ENCODE data around the gene MSLN. TPM values are rescaled to one million over a fixed set of nuclear protein-coding genes. Genes with fewer than 3 reads are reported as not detected.

MSLN gene
- total RNA-seq, 1 experiment from 2014 or later: 0.73 TPM

DNA sequence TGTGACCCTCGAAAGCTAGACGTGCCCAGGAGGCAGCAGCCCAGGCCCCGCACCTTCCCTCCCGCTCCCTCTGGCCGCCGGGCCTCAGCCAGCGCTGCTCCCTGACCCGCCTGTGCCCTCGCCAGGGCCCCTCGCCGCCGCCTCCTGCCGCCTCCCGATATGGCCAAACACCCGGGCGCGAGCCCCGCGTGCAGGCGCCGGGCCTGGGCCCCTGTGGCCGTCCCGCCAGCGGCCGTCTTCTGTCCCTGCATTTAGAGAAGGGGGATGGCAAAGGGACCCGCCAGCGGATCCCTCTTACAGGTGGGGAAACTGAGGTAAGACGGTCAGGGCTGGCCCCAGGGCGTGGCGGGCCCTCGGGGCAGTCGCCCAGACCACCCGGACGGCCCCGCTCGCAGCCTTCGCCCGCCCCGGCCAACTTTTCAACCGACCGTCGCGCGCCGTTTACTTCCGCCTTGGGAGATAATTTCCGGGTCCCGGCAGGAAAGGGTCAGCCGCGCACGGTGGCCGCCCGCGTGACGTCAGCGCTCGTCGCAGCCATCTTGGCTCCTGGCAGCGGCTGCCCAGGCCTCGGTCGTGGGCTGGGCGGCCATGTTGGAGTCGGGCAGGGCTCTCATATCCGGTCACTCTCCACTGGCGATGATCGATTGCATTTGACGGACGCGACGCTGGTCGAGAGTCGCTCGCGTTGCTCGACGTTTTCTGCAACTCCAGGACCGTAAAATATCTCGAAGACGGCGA lies 47.0 kb downstream of the MSLN start:
- no peaks in the 10 kb centered on the region for H3K27me3 ChIP-seq (ENCODE audit: low read length)
- CTCF ChIA-PET: no interaction called here

DNA sequence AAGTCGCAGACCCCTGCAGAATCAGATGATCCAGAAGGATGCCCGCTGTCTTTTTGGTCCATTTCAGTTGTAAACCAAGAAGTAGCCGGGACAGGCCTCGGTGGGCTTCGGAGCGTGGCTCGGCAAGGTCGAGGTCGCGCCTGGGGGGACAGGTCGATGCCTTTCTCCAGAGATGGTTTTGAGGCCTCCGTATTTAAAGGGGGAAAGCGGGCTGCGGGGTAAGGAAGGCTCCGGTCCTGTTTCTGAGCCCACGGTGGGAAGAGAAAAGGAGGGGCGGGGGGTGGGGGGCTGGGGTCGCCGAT lies 47.5 kb downstream of the MSLN start:
- ATAC-seq (no peak), DNase-seq (no peak)
- Histone ChIP-seq H3F3A (ENCODE audit: low read length, unreplicated experiment) (no peaks in the 10 kb centered on the region), H2AFZ (ENCODE audit: low read length) (peak overlapping the region; percentile 99), H3K36me3 (ENCODE audit: low read depth, low read length) (no peaks in the 10 kb centered on the region), H3K9ac (ENCODE audit: low read length) (peak overlapping the region; percentile 89), H3K4me3 (ENCODE audit: low read length) (peak overlapping the region; percentile 86), H3K9me3 (ENCODE audit: low read length) (no peaks in the 10 kb centered on the region), H4K20me1 (ENCODE audit: low read length) (no peaks in the 10 kb centered on the region), H3K4me1 (ENCODE audit: insufficient read depth, low read length) (peaks cover 3% of the 10 kb centered on the region; the same call in 1 of the 2 replicates), H3K27ac (ENCODE audit: low read length) (no peak overlapping the region), H3K27me3 (ENCODE audit: low read length) (no peaks in the 10 kb centered on the region), H3K9me2 (replicated peaks; ENCODE audit: low read length) (no peaks in the 10 kb centered on the region), H3K79me2 (ENCODE audit: low read length) (peaks cover 5% of the 10 kb centered on the region), H3K4me2 (ENCODE audit: low read length) (peak overlapping the region; percentile 98)
- no TSS peak for BruUV-seq (replicated peaks)
- intact Hi-C loops (cut with micrococcal nuclease): no loop called here
- CTCF ChIA-PET: no interaction called here
- POLR2A ChIA-PET (ENCODE audit: unreplicated experiment): no interaction called here
- no peak for TF ChIP-seq EZH2phosphoT487 (IDR thresholded peaks at IDR 0.05; ENCODE audit: borderline replicate concordance, low read length)
- TF ChIP-seq, protein P1, sequence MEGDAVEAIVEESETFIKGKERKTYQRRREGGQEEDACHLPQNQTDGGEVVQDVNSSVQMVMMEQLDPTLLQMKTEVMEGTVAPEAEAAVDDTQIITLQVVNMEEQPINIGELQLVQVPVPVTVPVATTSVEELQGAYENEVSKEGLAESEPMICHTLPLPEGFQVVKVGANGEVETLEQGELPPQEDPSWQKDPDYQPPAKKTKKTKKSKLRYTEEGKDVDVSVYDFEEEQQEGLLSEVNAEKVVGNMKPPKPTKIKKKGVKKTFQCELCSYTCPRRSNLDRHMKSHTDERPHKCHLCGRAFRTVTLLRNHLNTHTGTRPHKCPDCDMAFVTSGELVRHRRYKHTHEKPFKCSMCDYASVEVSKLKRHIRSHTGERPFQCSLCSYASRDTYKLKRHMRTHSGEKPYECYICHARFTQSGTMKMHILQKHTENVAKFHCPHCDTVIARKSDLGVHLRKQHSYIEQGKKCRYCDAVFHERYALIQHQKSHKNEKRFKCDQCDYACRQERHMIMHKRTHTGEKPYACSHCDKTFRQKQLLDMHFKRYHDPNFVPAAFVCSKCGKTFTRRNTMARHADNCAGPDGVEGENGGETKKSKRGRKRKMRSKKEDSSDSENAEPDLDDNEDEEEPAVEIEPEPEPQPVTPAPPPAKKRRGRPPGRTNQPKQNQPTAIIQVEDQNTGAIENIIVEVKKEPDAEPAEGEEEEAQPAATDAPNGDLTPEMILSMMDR (conservative IDR thresholded peaks at IDR 0.05; ENCODE audit: low read depth, low read length): no peak
- TF ChIP-seq EZH2 (IDR thresholded peaks at IDR 0.05; ENCODE audit: low read length, unreplicated experiment): no peak

More for the DNA sequence above, 47.0 kb downstream of the MSLN start:
- Histone ChIP-seq H4K20me1 (ENCODE audit: low read length) (no peaks in the 10 kb centered on the region), H3K4me1 (ENCODE audit: insufficient read depth, low read length) (peaks cover 3% of the 10 kb centered on the region; the same call in 1 of the 2 replicates), H3K36me3 (ENCODE audit: low read depth, low read length) (no peaks in the 10 kb centered on the region), H3K9me3 (ENCODE audit: low read length) (no peaks in the 10 kb centered on the region), H3K9ac (ENCODE audit: low read length) (peak overlapping the region; percentile 89), H3K4me3 (ENCODE audit: low read length) (peak overlapping the region; percentile 86), H3K9me2 (replicated peaks; ENCODE audit: low read length) (no peaks in the 10 kb centered on the region), H3K79me2 (ENCODE audit: low read length) (peaks cover 5% of the 10 kb centered on the region), H2AFZ (ENCODE audit: low read length) (peak overlapping the region; percentile 99), H3F3A (ENCODE audit: low read length, unreplicated experiment) (no peaks in the 10 kb centered on the region), H3K4me2 (ENCODE audit: low read length) (peak overlapping the region; percentile 98), H3K27ac (ENCODE audit: low read length) (peak overlapping the region; percentile 52)
- intact Hi-C loops (cut with micrococcal nuclease): no loop called here
- no TSS peak for BruUV-seq (replicated peaks)
- TF ChIP-seq EZH2phosphoT487 (IDR thresholded peaks at IDR 0.05; ENCODE audit: borderline replicate concordance, low read length): no peak
- TF ChIP-seq, protein P1 (conservative IDR thresholded peaks at IDR 0.05; ENCODE audit: low read depth, low read length): no peak
- TF ChIP-seq EZH2 (IDR thresholded peaks at IDR 0.05; ENCODE audit: low read length, unreplicated experiment): no peak
- POLR2A ChIA-PET (ENCODE audit: unreplicated experiment): no interaction called here
- ATAC-seq (peak; percentile 94), DNase-seq (peak; percentile 87)

DNA sequence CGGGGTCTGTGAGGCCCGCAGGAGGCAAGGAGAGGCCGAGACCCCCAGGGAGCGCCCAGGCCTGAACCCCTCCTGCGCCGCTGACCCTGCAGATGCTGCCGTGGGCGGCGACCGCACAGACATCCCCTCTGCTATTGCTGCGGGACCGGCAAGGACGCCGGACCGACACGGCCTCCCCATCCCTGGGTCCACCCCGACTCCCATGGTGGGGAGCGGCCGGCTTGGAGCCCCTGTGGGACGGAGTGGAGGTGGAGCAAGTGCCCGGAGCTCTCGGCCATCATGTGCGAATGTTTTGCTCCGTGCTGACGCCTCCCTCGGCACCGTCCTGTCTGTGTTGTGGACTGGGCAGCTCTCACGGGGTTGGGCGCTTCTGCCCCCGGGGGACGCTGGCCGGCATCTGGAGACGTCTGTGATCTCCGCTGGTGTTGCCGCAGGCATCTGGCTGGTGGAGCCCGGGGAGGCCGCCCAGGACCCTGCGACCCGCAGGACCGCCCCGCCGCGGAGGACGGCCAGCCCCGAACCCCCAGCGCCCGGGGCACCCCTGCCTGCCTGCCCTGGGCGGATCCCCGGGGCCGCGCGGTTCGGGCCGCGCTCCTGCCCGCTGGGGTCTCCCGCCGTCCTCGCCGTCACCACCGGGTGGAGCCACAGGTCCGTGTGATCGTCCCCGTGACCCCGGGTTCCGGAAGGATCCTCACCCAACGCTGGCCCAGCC lies 52.8 kb downstream of the MSLN start:
- Histone ChIP-seq H3K36me3 (ENCODE audit: low read depth, low read length) (no peaks in the 10 kb centered on the region), H3K27ac (ENCODE audit: low read length) (no peak overlapping the region), H3K79me2 (ENCODE audit: low read length) (no peaks in the 10 kb centered on the region), H2AFZ (ENCODE audit: low read length) (peak overlapping the region; percentile 42; the same call in 1 of the 2 replicates), H3K9ac (ENCODE audit: low read length) (no peak overlapping the region), H3K4me2 (ENCODE audit: low read length) (peak overlapping the region; percentile 74), H3K27me3 (ENCODE audit: low read length) (no peaks in the 10 kb centered on the region), H3K9me3 (ENCODE audit: low read length) (no peaks in the 10 kb centered on the region), H3K9me2 (replicated peaks; ENCODE audit: low read length) (no peaks in the 10 kb centered on the region), H4K20me1 (ENCODE audit: low read length) (no peaks in the 10 kb centered on the region), H3K4me3 (ENCODE audit: low read length) (peak overlapping the region; percentile 40; the same call in 1 of the 2 replicates), H3F3A (ENCODE audit: low read length, unreplicated experiment) (no peaks in the 10 kb centered on the region), H3K4me1 (ENCODE audit: insufficient read depth, low read length) (no peaks in the 10 kb centered on the region; the same call in 1 of the 2 replicates)
- DNase-seq: peak; percentile 30
- no peak for TF ChIP-seq EZH2 (IDR thresholded peaks at IDR 0.05; ENCODE audit: low read length, unreplicated experiment)
- TF ChIP-seq, protein P1 (conservative IDR thresholded peaks at IDR 0.05; ENCODE audit: low read depth, low read length): peak; percentile 65
- no peak for TF ChIP-seq EZH2phosphoT487 (IDR thresholded peaks at IDR 0.05; ENCODE audit: borderline replicate concordance, low read length)
- intact Hi-C loops (cut with micrococcal nuclease): no loop called here
- ChIA-PET CTCF (no interaction called here), POLR2A (ENCODE audit: unreplicated experiment) (no interaction called here)
- ATAC-seq: peak; percentile 74
- no TSS peak for BruUV-seq (replicated peaks)

Measured in PC-3 (cell line).